Measurements from ENCODE around the gene MEG3. TPM values are rescaled to one million over a fixed set of nuclear protein-coding genes. Genes with fewer than 3 reads are reported as not detected.

MEG3 gene
- polyA plus RNA-seq, 1 donor from 2014 or later = not detected

- no peak overlapping the region for H3K4me3 ChIP-seq (ENCODE audit: low read length)
- TF ChIP-seq EP300 (conservative IDR thresholded peaks at IDR 0.05; ENCODE audit: poor library complexity, severe bottlenecking) (no peak), RAD21 (conservative IDR thresholded peaks at IDR 0.05) (no peak), POLR2AphosphoS5 (IDR thresholded peaks at IDR 0.05) (no peak), MXI1 (conservative IDR thresholded peaks at IDR 0.05; ENCODE audit: poor library complexity, severe bottlenecking) (no peak), SMC3 (conservative IDR thresholded peaks at IDR 0.05; ENCODE audit: poor library complexity) (no peak), EZH2 (IDR thresholded peaks at IDR 0.05; ENCODE audit: borderline replicate concordance, insufficient read depth, low read length, poor library complexity, severe bottlenecking) (no peak), TAF1 (IDR thresholded peaks at IDR 0.05; ENCODE audit: low read depth) (no peak)
- TF ChIP-seq, protein P1, sequence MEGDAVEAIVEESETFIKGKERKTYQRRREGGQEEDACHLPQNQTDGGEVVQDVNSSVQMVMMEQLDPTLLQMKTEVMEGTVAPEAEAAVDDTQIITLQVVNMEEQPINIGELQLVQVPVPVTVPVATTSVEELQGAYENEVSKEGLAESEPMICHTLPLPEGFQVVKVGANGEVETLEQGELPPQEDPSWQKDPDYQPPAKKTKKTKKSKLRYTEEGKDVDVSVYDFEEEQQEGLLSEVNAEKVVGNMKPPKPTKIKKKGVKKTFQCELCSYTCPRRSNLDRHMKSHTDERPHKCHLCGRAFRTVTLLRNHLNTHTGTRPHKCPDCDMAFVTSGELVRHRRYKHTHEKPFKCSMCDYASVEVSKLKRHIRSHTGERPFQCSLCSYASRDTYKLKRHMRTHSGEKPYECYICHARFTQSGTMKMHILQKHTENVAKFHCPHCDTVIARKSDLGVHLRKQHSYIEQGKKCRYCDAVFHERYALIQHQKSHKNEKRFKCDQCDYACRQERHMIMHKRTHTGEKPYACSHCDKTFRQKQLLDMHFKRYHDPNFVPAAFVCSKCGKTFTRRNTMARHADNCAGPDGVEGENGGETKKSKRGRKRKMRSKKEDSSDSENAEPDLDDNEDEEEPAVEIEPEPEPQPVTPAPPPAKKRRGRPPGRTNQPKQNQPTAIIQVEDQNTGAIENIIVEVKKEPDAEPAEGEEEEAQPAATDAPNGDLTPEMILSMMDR (IDR thresholded peaks at IDR 0.05; ENCODE audit: poor library complexity, severe bottlenecking) = no peak
- TF ChIP-seq, protein P2, sequence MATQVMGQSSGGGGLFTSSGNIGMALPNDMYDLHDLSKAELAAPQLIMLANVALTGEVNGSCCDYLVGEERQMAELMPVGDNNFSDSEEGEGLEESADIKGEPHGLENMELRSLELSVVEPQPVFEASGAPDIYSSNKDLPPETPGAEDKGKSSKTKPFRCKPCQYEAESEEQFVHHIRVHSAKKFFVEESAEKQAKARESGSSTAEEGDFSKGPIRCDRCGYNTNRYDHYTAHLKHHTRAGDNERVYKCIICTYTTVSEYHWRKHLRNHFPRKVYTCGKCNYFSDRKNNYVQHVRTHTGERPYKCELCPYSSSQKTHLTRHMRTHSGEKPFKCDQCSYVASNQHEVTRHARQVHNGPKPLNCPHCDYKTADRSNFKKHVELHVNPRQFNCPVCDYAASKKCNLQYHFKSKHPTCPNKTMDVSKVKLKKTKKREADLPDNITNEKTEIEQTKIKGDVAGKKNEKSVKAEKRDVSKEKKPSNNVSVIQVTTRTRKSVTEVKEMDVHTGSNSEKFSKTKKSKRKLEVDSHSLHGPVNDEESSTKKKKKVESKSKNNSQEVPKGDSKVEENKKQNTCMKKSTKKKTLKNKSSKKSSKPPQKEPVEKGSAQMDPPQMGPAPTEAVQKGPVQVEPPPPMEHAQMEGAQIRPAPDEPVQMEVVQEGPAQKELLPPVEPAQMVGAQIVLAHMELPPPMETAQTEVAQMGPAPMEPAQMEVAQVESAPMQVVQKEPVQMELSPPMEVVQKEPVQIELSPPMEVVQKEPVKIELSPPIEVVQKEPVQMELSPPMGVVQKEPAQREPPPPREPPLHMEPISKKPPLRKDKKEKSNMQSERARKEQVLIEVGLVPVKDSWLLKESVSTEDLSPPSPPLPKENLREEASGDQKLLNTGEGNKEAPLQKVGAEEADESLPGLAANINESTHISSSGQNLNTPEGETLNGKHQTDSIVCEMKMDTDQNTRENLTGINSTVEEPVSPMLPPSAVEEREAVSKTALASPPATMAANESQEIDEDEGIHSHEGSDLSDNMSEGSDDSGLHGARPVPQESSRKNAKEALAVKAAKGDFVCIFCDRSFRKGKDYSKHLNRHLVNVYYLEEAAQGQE (IDR thresholded peaks at IDR 0.05; ENCODE audit: borderline replicate concordance) = no peak
- no peak overlapping the region for H3K4me2 ChIP-seq (ENCODE audit: low read length)
- no peaks in the 10 kb centered on the region for H3K79me2 ChIP-seq (replicated peaks; ENCODE audit: insufficient read depth, low read length)
- H3K27me3 ChIP-seq (ENCODE audit: insufficient read depth, low read depth, low read length) = no peaks in the 10 kb centered on the region
- no peaks in the 10 kb centered on the region for H4K20me1 ChIP-seq (ENCODE audit: insufficient read depth)
- H3F3A ChIP-seq (ENCODE audit: insufficient read depth, low read length, poor library complexity, severe bottlenecking) = peaks cover 4% of the 10 kb centered on the region
- no peak overlapping the region for H3K27ac ChIP-seq (ENCODE audit: low read length)
- no peaks in the 10 kb centered on the region for H3K9me3 ChIP-seq (ENCODE audit: low read length)
- H3K36me3 ChIP-seq (ENCODE audit: insufficient read depth, low read length) = no peaks in the 10 kb centered on the region
- H3K9ac ChIP-seq (ENCODE audit: low read length) = no peak overlapping the region
- H3K9me2 ChIP-seq (ENCODE audit: insufficient read depth, low read length) = no peaks in the 10 kb centered on the region
- H2AFZ ChIP-seq (ENCODE audit: low read depth, low read length) = no peak overlapping the region
These were observed 9.1 kb downstream of the MEG3 start for GRCh38 chr14:100834794-100835547.

- H3K9me2 ChIP-seq (ENCODE audit: insufficient read depth, low read length) = no peaks in the 10 kb centered on the region
- no peak overlapping the region for H3K4me2 ChIP-seq (ENCODE audit: low read length)
- H3K27me3 ChIP-seq (ENCODE audit: insufficient read depth, low read depth, low read length) = no peaks in the 10 kb centered on the region
- no peak overlapping the region for H3K9ac ChIP-seq (ENCODE audit: low read length)
- H3K36me3 ChIP-seq (ENCODE audit: insufficient read depth, low read length) = no peaks in the 10 kb centered on the region
- H3K27ac ChIP-seq (ENCODE audit: low read length) = no peak overlapping the region
- H3K4me3 ChIP-seq (ENCODE audit: low read length) = no peak overlapping the region
- no peaks in the 10 kb centered on the region for H4K20me1 ChIP-seq (ENCODE audit: insufficient read depth)
- H2AFZ ChIP-seq (ENCODE audit: low read depth, low read length) = no peak overlapping the region
- H3K79me2 ChIP-seq (replicated peaks; ENCODE audit: insufficient read depth, low read length) = no peaks in the 10 kb centered on the region
- TF ChIP-seq EP300 (conservative IDR thresholded peaks at IDR 0.05; ENCODE audit: poor library complexity, severe bottlenecking) = no peak
- no peak for TF ChIP-seq RAD21 (conservative IDR thresholded peaks at IDR 0.05)
- no peak for TF ChIP-seq MXI1 (conservative IDR thresholded peaks at IDR 0.05; ENCODE audit: poor library complexity, severe bottlenecking)
- H3K9me3 ChIP-seq (ENCODE audit: low read length) = no peaks in the 10 kb centered on the region
- peaks cover 8% of the 10 kb centered on the region for H3F3A ChIP-seq (ENCODE audit: insufficient read depth, low read length, poor library complexity, severe bottlenecking)
These were observed 9.8 kb downstream of the MEG3 start for GRCh38 chr14:100835548-100836310.

Data from neural cell (in vitro differentiated cells).